DOHH2 (cell line): ENCODE measurements around the gene GSK3B.

Experiments used
- EZH2phosphoT487 ChIP-seq: fragments of 200-600 bp; sonication (generic); IDR thresholded peaks from 2 replicates; pipeline ENCODE4 v1.6.1; 2017; ENCODE audit warnings: borderline replicate concordance, mild to moderate bottlenecking, antibody characterized with exemption, low read length, moderate library complexity, mixed read lengths
- TF ChIP-seq, protein P1 (sequence below): fragments of 200-600 bp; sonication (generic); IDR thresholded peaks from one replicate; pipeline ENCODE4 v1.5.1; 2014; ENCODE audit warnings: antibody characterized with exemption, mild to moderate bottlenecking, low read depth, low read length; ENCODE audit not compliant: poor library complexity, severe bottlenecking

DNA sequence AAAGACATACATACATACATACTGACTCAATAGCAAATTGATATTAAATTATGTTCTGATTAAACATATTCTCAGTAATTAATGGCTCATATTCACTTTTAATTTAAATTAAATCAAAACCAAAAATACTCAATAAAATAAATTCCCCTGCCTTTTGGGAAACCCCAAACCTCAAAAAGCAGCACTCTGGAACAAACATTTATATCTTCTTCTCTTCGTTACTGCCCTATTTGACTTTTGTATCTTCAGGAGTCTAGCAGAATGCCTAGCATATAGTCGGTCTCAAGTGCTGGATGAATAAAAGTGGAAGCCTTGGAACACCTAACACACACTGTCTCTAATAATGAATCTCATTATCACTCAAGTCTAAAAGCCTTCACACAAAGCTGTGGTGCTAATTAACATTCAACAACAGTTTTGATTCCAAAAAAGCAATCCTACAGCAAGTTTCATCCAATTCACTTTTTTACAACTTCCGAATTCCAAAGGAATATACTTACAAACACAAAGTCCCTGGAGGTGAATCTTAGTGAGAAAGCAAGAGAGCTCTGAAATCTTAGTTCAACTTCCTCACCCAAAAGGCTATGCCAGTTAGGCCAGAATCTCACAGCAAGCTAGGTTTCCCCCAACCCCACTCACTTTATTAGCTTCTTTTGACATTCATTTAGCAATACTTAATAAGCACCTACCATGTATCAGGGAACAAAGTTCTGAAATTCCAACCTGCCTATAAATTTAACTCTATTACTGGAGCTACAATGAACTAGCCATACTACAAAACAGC, 35.0 kb downstream of the GSK3B start:
- TF ChIP-seq, protein P1, sequence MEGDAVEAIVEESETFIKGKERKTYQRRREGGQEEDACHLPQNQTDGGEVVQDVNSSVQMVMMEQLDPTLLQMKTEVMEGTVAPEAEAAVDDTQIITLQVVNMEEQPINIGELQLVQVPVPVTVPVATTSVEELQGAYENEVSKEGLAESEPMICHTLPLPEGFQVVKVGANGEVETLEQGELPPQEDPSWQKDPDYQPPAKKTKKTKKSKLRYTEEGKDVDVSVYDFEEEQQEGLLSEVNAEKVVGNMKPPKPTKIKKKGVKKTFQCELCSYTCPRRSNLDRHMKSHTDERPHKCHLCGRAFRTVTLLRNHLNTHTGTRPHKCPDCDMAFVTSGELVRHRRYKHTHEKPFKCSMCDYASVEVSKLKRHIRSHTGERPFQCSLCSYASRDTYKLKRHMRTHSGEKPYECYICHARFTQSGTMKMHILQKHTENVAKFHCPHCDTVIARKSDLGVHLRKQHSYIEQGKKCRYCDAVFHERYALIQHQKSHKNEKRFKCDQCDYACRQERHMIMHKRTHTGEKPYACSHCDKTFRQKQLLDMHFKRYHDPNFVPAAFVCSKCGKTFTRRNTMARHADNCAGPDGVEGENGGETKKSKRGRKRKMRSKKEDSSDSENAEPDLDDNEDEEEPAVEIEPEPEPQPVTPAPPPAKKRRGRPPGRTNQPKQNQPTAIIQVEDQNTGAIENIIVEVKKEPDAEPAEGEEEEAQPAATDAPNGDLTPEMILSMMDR, result no peak
- TF ChIP-seq EZH2phosphoT487, result no peak
